Amniotic epithelial cell (primary cell): ENCODE results near the gene CD4.

Experiments used
- DNase-seq: peaks from one replicate; pipeline ENCODE4 v3.0.0-alpha.2; 2010; ENCODE audit warnings: low read depth

CD4 gene

GRCh38 chr12:6778574-6779550, 10.5 kb upstream of the CD4 start:
- DNase-seq: peak; percentile 88

GRCh38 chr12:6779708-6780432, 9.5 kb upstream of the CD4 start:
- no peak for DNase-seq

- no peak for DNase-seq
These were observed 8.8 kb upstream of the CD4 start for GRCh38 chr12:6780573-6780972.

- no peak for DNase-seq
These were observed 7.2 kb upstream of the CD4 start for GRCh38 chr12:6782119-6782518.

- DNase-seq: no peak
These were observed 6.3 kb upstream of the CD4 start for GRCh38 chr12:6782850-6783566.

GRCh38 chr12:6783828-6784227, 5.5 kb upstream of the CD4 start:
- DNase-seq: no peak

GRCh38 chr12:6784296-6784695, 5.0 kb upstream of the CD4 start:
- no peak for DNase-seq

GRCh38 chr12:6784761-6785160, 4.6 kb upstream of the CD4 start:
- DNase-seq: no peak

- no peak for DNase-seq
These were observed 2.8 kb upstream of the CD4 start for GRCh38 chr12:6786416-6787094.

- no peak for DNase-seq
These were observed 2.0 kb upstream of the CD4 start for GRCh38 chr12:6787309-6787708.

- no peak for DNase-seq
These were observed 1.3 kb downstream of the CD4 start for GRCh38 chr12:6790496-6791150.

- no peak for DNase-seq
These were observed 2.7 kb downstream of the CD4 start for GRCh38 chr12:6791931-6792520.

- no peak for DNase-seq
These were observed 3.3 kb downstream of the CD4 start for GRCh38 chr12:6792522-6793201.

GRCh38 chr12:6795088-6795487, 5.8 kb downstream of the CD4 start:
- no peak for DNase-seq

- no peak for DNase-seq
These were observed 7.2 kb downstream of the CD4 start for GRCh38 chr12:6796576-6796975.

GRCh38 chr12:6799147-6799546, 9.8 kb downstream of the CD4 start:
- DNase-seq: no peak

- DNase-seq: no peak
These were observed 17.8 kb downstream of the CD4 start for GRCh38 chr12:6807170-6807569.

GRCh38 chr12:6809056-6809455, 19.7 kb downstream of the CD4 start:
- no peak for DNase-seq

GRCh38 chr12:6810758-6811157, 21.4 kb downstream of the CD4 start:
- no peak for DNase-seq

GRCh38 chr12:6813363-6813762, 24.0 kb downstream of the CD4 start:
- DNase-seq: no peak
